Measurements from ENCODE around the gene MED15.

The MED15 gene

GRCh38 chr22:20580611-20581502, 73.4 kb downstream of the MED15 start:
- no peak overlapping the region for H3K4me3 Mint-ChIP-seq
- H3K4me1 Mint-ChIP-seq (ENCODE audit: low read depth), result peaks cover 16% of the 10 kb centered on the region
- H3K27me3 Mint-ChIP-seq, result no peaks in the 10 kb centered on the region
- no peaks in the 10 kb centered on the region for H3K9me3 Mint-ChIP-seq
- peaks cover 30% of the 10 kb centered on the region for H3K36me3 Mint-ChIP-seq (ENCODE audit: low read depth)
- H3K27ac Mint-ChIP-seq, result no peak overlapping the region

GRCh38 chr22:20581503-20582170, 74.2 kb downstream of the MED15 start:
- H3K36me3 Mint-ChIP-seq (ENCODE audit: low read depth), result peaks cover 25% of the 10 kb centered on the region
- no peaks in the 10 kb centered on the region for H3K27me3 Mint-ChIP-seq

GRCh38 chr22:20582171-20582511, 74.7 kb downstream of the MED15 start:
- H3K27ac Mint-ChIP-seq, result no peak overlapping the region
- peaks cover 16% of the 10 kb centered on the region for H3K4me1 Mint-ChIP-seq (ENCODE audit: low read depth)
- no peaks in the 10 kb centered on the region for H3K27me3 Mint-ChIP-seq
- H3K9me3 Mint-ChIP-seq, result no peaks in the 10 kb centered on the region
- no peak overlapping the region for H3K4me3 Mint-ChIP-seq
- H3K36me3 Mint-ChIP-seq (ENCODE audit: low read depth), result peaks cover 22% of the 10 kb centered on the region

More at GRCh38 chr22:20581503-20582170, 74.2 kb downstream of the MED15 start:
- Mint-ChIP-seq H3K9me3 (no peaks in the 10 kb centered on the region), H3K4me3 (no peak overlapping the region), H3K4me1 (ENCODE audit: low read depth) (peaks cover 16% of the 10 kb centered on the region), H3K27ac (no peak overlapping the region)

- H3K27me3 Mint-ChIP-seq, result no peaks in the 10 kb centered on the region
- peaks cover 12% of the 10 kb centered on the region for H3K4me1 Mint-ChIP-seq (ENCODE audit: low read depth)
- H3K27ac Mint-ChIP-seq, result no peak overlapping the region
- peaks cover 18% of the 10 kb centered on the region for H3K36me3 Mint-ChIP-seq (ENCODE audit: low read depth)
- H3K9me3 Mint-ChIP-seq, result no peaks in the 10 kb centered on the region
- H3K4me3 Mint-ChIP-seq, result no peak overlapping the region
Measured at GRCh38 chr22:20582520-20583361, 75.3 kb downstream of the MED15 start.

- H3K9me3 Mint-ChIP-seq, result no peaks in the 10 kb centered on the region
- H3K4me3 Mint-ChIP-seq, result no peak overlapping the region
- H3K27ac Mint-ChIP-seq, result no peak overlapping the region
- peaks cover 12% of the 10 kb centered on the region for H3K36me3 Mint-ChIP-seq (ENCODE audit: low read depth)
- H3K4me1 Mint-ChIP-seq (ENCODE audit: low read depth), result peaks cover 12% of the 10 kb centered on the region
- H3K27me3 Mint-ChIP-seq, result no peaks in the 10 kb centered on the region
Measured at GRCh38 chr22:20583471-20583922, 76.1 kb downstream of the MED15 start.

GRCh38 chr22:20584029-20584871, 76.8 kb downstream of the MED15 start:
- Mint-ChIP-seq H3K4me3 (no peak overlapping the region), H3K27ac (no peak overlapping the region), H3K27me3 (no peaks in the 10 kb centered on the region), H3K9me3 (no peaks in the 10 kb centered on the region), H3K36me3 (ENCODE audit: low read depth) (peaks cover 5% of the 10 kb centered on the region), H3K4me1 (ENCODE audit: low read depth) (peaks cover 8% of the 10 kb centered on the region)

GRCh38 chr22:20584872-20585638, 77.6 kb downstream of the MED15 start:
- peaks cover 5% of the 10 kb centered on the region for H3K36me3 Mint-ChIP-seq (ENCODE audit: low read depth)
- H3K27me3 Mint-ChIP-seq, result no peaks in the 10 kb centered on the region
- no peaks in the 10 kb centered on the region for H3K9me3 Mint-ChIP-seq
- no peak overlapping the region for H3K4me3 Mint-ChIP-seq
- peaks cover 8% of the 10 kb centered on the region for H3K4me1 Mint-ChIP-seq (ENCODE audit: low read depth)
- no peak overlapping the region for H3K27ac Mint-ChIP-seq

GRCh38 chr22:20585639-20586402, 78.4 kb downstream of the MED15 start:
- Mint-ChIP-seq H3K27me3 (no peaks in the 10 kb centered on the region), H3K9me3 (no peaks in the 10 kb centered on the region), H3K36me3 (ENCODE audit: low read depth) (peaks cover 5% of the 10 kb centered on the region), H3K27ac (no peak overlapping the region), H3K4me3 (no peak overlapping the region), H3K4me1 (ENCODE audit: low read depth) (peaks cover under 1% of the 10 kb centered on the region)

GRCh38 chr22:20586403-20586745, 79.0 kb downstream of the MED15 start:
- Mint-ChIP-seq H3K9me3 (no peaks in the 10 kb centered on the region), H3K36me3 (ENCODE audit: low read depth) (peaks cover 5% of the 10 kb centered on the region), H3K27ac (no peak overlapping the region), H3K27me3 (no peaks in the 10 kb centered on the region), H3K4me1 (ENCODE audit: low read depth) (no peaks in the 10 kb centered on the region), H3K4me3 (no peak overlapping the region)

- Mint-ChIP-seq H3K27ac (no peak overlapping the region), H3K4me1 (ENCODE audit: low read depth) (no peaks in the 10 kb centered on the region), H3K27me3 (no peaks in the 10 kb centered on the region), H3K9me3 (no peaks in the 10 kb centered on the region), H3K4me3 (no peak overlapping the region), H3K36me3 (ENCODE audit: low read depth) (peaks cover 5% of the 10 kb centered on the region)
Measured at GRCh38 chr22:20587206-20587958, 80.0 kb downstream of the MED15 start.

GRCh38 chr22:20588092-20588842, 80.9 kb downstream of the MED15 start:
- no peaks in the 10 kb centered on the region for H3K27me3 Mint-ChIP-seq

More at GRCh38 chr22:20588092-20588842, 80.9 kb downstream of the MED15 start:
- Mint-ChIP-seq H3K4me1 (ENCODE audit: low read depth) (no peaks in the 10 kb centered on the region), H3K9me3 (no peaks in the 10 kb centered on the region), H3K27ac (no peak overlapping the region), H3K36me3 (ENCODE audit: low read depth) (peaks cover 5% of the 10 kb centered on the region), H3K4me3 (no peak overlapping the region)
